Caco-2 (cell line): Measurements from ENCODE around the gene SREBF1. TPM values are rescaled to one million over a fixed set of nuclear protein-coding genes. Genes with fewer than 3 reads are reported as not detected.

Experiments
- BruUV-seq: library from RNA; stranded (reverse); fragments of 400-500 nt; replicated peaks from 2 replicates; lab custom pipeline; 2021; lab: Mats Ljungman, UMichigan
- CTCF ChIA-PET: fragments of 300-600 bp; sonication (Branson Sonifier 250); formaldehyde crosslinking; loops from one replicate; lab custom pipeline; 2022; ENCODE audit warnings: antibody characterized with exemption; lab: Charles Lee
- POLR2A ChIA-PET: fragments of 300-600 bp; sonication (Branson Sonifier 250); formaldehyde crosslinking; loops from one replicate; lab custom pipeline; 2022; ENCODE audit warnings: antibody characterized with exemption; lab: Charles Lee
- DNase-seq, 2 experiments: peaks; one replicate each; pipeline versions ENCODE4 v3.0.0 to v3.0.0-alpha.2; 2020 to 2022
- H3K27me3 ChIP-seq: replicated peaks from 2 replicates; pipeline ENCODE4 v1.6.0; 2011; ENCODE audit warnings: low read length; ENCODE audit not compliant: control insufficient read depth, insufficient read depth
- H3K36me3 ChIP-seq: 2 replicates; pipeline ENCODE4 v1.5.1; 2011; ENCODE audit warnings: low read length; ENCODE audit not compliant: control insufficient read depth, insufficient read depth
- H3K4me1 ChIP-seq: fragments of 250-450 bp; sonication (Bioruptor Pico); 2 replicates; pipeline ENCODE4 v1.5.1; 2020; ENCODE audit warnings: mild to moderate bottlenecking
- H3K4me3 ChIP-seq: 2 replicates; pipeline ENCODE4 v1.5.1; 2011; ENCODE audit warnings: low read depth, mild to moderate bottlenecking, control low read depth, low read length
- H3K9me3 ChIP-seq: fragments of 250-450 bp; sonication (Bioruptor Pico); 2 replicates; pipeline ENCODE4 v1.5.1; 2020; ENCODE audit warnings: mild to moderate bottlenecking, moderate library complexity
- H3K27ac Mint-ChIP-seq: one replicate; pipeline ENCODE4 v1.8.0; 2022; ENCODE audit warnings: mixed read lengths; ENCODE audit not compliant: unreplicated experiment
- H3K27me3 Mint-ChIP-seq: one replicate; pipeline ENCODE4 v1.8.0; 2022; ENCODE audit warnings: mixed read lengths; ENCODE audit not compliant: insufficient read depth, unreplicated experiment
- H3K36me3 Mint-ChIP-seq: one replicate; pipeline ENCODE4 v1.8.0; 2022; ENCODE audit warnings: mild to moderate bottlenecking, mixed read lengths; ENCODE audit not compliant: insufficient read depth, unreplicated experiment
- H3K4me1 Mint-ChIP-seq: one replicate; pipeline ENCODE4 v1.8.0; 2022; ENCODE audit warnings: low read depth, mixed read lengths; ENCODE audit not compliant: unreplicated experiment
- H3K4me3 Mint-ChIP-seq: one replicate; pipeline ENCODE4 v1.8.0; 2022; ENCODE audit warnings: mild to moderate bottlenecking, moderate library complexity, mixed read lengths; ENCODE audit not compliant: unreplicated experiment
- H3K9me3 Mint-ChIP-seq: one replicate; pipeline ENCODE4 v1.8.0; 2022; ENCODE audit warnings: mixed read lengths; ENCODE audit not compliant: unreplicated experiment
- CTCF ChIP-seq, 2 experiments: fragments of 200-600 bp in 1 of 2; IDR thresholded peaks; 1 replicate in 1 of 2; 2 replicates in 1 of 2; pipeline versions ENCODE4 v1.5.1 to v1.8.0; 2011 to 2022; ENCODE audit warnings: antibody characterized with exemption in 1 of 2, control low read depth in 1 of 2, inconsistent platforms in 1 of 2, low read depth in 1 of 2, low read length in 1 of 2, mild to moderate bottlenecking in 1 of 2, moderate library complexity in 1 of 2; ENCODE audit not compliant: insufficient read depth in 1 of 2, severe bottlenecking in 1 of 2, unreplicated experiment in 1 of 2
- intact Hi-C: fragments of 100-400 bp; cut with micrococcal nuclease; formaldehyde crosslinking; loops from one replicate; pipeline ENCODE4 v1.10.0; 2022; ENCODE audit not compliant: unreplicated experiment
- total RNA-seq: library from RNA; stranded (reverse); gene quantifications from 2 replicates; pipeline ENCODE4 v1.2.3, GENCODE V29; 2022

The SREBF1 gene
- total RNA-seq, 1 experiment from 2014 or later: 118 TPM

GRCh38 chr17:17784657-17785267 lies 52.0 kb downstream of the SREBF1 start:
- TF ChIP-seq CTCF (IDR thresholded peaks at IDR 0.05; ENCODE audit: insufficient read depth in 1 of 2, low read depth in 1 of 2, low read length in 1 of 2, severe bottlenecking in 1 of 2, unreplicated experiment in 1 of 2): peak in 1 of 2 experiments; percentile 28
- Histone ChIP-seq H3K9me3 (no peaks in the 10 kb centered on the region), H3K36me3 (no peaks in the 10 kb centered on the region), H3K27me3 (no peaks in the 10 kb centered on the region), H3K4me3 (no peak overlapping the region), H3K4me1 (peaks cover 41% of the 10 kb centered on the region)
- peak overlapping the region; percentile 55 for H3K27ac Mint-ChIP-seq
- peak in 1 of 2 experiments; percentile 36 for DNase-seq
- CTCF ChIA-PET: interaction anchor here (0.5 kb wide), 1 partner anchor 299 kb away, joined by 4 read pairs; no protein-coding TSS in a partner anchor
- H3K4me1 Mint-ChIP-seq: peaks cover 41% of the 10 kb centered on the region
- no peaks in the 10 kb centered on the region for H3K9me3 Mint-ChIP-seq
- intact Hi-C loops: loop anchor here (5.0 kb wide), 2 partner anchors 102 to 578 kb away; partner anchors contain the start of genes RAI1 and SHMT1
- H3K36me3 Mint-ChIP-seq: peaks cover 23% of the 10 kb centered on the region
- H3K27me3 Mint-ChIP-seq: no peaks in the 10 kb centered on the region
- H3K4me3 Mint-ChIP-seq: peak overlapping the region; percentile 86
- POLR2A ChIA-PET: no interaction called here
- BruUV-seq: no TSS peak

- no peaks in the 10 kb centered on the region for H3K9me3 Mint-ChIP-seq
- H3K27me3 Mint-ChIP-seq: no peaks in the 10 kb centered on the region
- no TSS peak for BruUV-seq
- no peaks in the 10 kb centered on the region for H3K27me3 ChIP-seq
- POLR2A ChIA-PET: no interaction called here
- no peak for TF ChIP-seq CTCF (IDR thresholded peaks at IDR 0.05; ENCODE audit: insufficient read depth in 1 of 2, low read depth in 1 of 2, low read length in 1 of 2, severe bottlenecking in 1 of 2, unreplicated experiment in 1 of 2)
- peak overlapping the region; percentile 86 for H3K4me3 Mint-ChIP-seq
- intact Hi-C loops: loop anchor here (5.0 kb wide), 2 partner anchors 102 to 578 kb away; partner anchors contain the start of genes RAI1 and SHMT1
- peaks cover 18% of the 10 kb centered on the region for H3K36me3 Mint-ChIP-seq
- H3K4me1 ChIP-seq: peaks cover 33% of the 10 kb centered on the region
- H3K9me3 ChIP-seq: no peaks in the 10 kb centered on the region
- H3K27ac Mint-ChIP-seq: no peak overlapping the region
- H3K36me3 ChIP-seq: no peaks in the 10 kb centered on the region
- peaks cover 34% of the 10 kb centered on the region for H3K4me1 Mint-ChIP-seq
- peak overlapping the region; percentile 57 for H3K4me3 ChIP-seq
- DNase-seq: no peak
- CTCF ChIA-PET: no interaction called here
Measured at GRCh38 chr17:17783825-17784656, 52.7 kb downstream of the SREBF1 start.

GRCh38 chr17:17783116-17783824 lies 53.5 kb downstream of the SREBF1 start:
- H3K9me3 Mint-ChIP-seq: no peaks in the 10 kb centered on the region
- peak in 1 of 2 experiments; percentile 22 for TF ChIP-seq CTCF (IDR thresholded peaks at IDR 0.05; ENCODE audit: insufficient read depth in 1 of 2, low read depth in 1 of 2, low read length in 1 of 2, severe bottlenecking in 1 of 2, unreplicated experiment in 1 of 2)
- H3K36me3 Mint-ChIP-seq: peaks cover 18% of the 10 kb centered on the region
- Histone ChIP-seq H3K9me3 (no peaks in the 10 kb centered on the region), H3K4me3 (peak overlapping the region; percentile 57), H3K27me3 (no peaks in the 10 kb centered on the region), H3K4me1 (peaks cover 31% of the 10 kb centered on the region), H3K36me3 (no peaks in the 10 kb centered on the region)
- ChIA-PET POLR2A (no interaction called here), CTCF (interaction anchor here (0.9 kb wide), 1 partner anchor 138 kb away, joined by 4 read pairs; no protein-coding TSS in a partner anchor)
- H3K4me1 Mint-ChIP-seq: peaks cover 26% of the 10 kb centered on the region
- no peaks in the 10 kb centered on the region for H3K27me3 Mint-ChIP-seq
- DNase-seq: peak; percentile 65 to 78
- no peak overlapping the region for H3K27ac Mint-ChIP-seq
- BruUV-seq: no TSS peak
- intact Hi-C loops: loop anchor here (5.0 kb wide), 2 partner anchors 101 to 579 kb away; partner anchors contain the start of genes RAI1 and SHMT1
- peak overlapping the region; percentile 86 for H3K4me3 Mint-ChIP-seq
